Measurements from ENCODE around the gene DYNLL2.
"Not testable (repeated sequence)": the region's sequence is repeated elsewhere in the genome, so short reads cannot be mapped to it uniquely, and the experiment has no call there.

The DYNLL2 gene

DNA sequence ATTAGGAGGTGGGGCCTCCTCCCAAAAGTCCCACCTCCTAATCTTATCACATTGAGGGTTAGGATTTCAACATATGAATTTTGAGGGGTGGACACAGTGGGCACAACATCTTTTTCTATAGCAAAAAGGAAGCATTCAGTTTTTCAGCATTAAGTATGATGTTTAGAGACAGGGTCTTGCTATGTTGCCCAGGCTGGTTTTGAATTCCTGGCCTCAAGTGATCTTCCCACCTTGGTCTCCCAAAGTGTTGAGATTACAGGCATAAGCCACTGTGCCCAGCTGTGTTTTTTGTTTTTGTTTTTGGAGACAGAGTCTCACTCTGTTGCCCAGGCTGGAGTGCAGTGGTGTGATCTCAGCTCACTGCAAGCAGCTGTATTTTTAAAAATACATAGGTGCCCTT is 18.7 kb downstream of the DYNLL2 start:
- not testable (repeated sequence) for H3K27ac ChIP-seq (ENCODE audit: low read length); H3K4me3 ChIP-seq (ENCODE audit: low read length); H3K4me1 ChIP-seq (ENCODE audit: control insufficient read depth, insufficient read depth, low read length); H3K9me3 ChIP-seq (ENCODE audit: control insufficient read depth, insufficient read depth, low read length); H3K27me3 ChIP-seq (ENCODE audit: control insufficient read depth, insufficient read depth, low read length); H3K36me3 ChIP-seq (ENCODE audit: control insufficient read depth, insufficient read depth, low read length); DNase-seq (ENCODE audit: low read depth, low spot score)

DNA sequence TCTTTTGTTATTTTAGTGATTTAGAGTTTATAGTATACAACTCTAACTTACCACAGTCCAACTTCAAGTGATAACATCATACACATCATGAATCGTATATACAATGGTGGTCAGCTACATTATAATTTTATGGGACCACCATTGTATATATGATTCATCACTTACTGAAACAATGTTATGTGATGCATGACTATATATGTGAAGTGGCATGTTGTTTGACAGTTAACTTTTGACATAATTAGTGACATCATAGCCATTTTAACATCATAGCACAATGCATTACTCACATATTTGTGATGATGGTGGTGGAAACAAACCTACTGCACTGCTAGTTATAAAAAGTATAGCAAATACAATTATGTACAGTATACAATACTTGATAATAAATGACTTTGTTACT is 21.9 kb downstream of the DYNLL2 start:
- Histone ChIP-seq H3K36me3 (ENCODE audit: control insufficient read depth, insufficient read depth, low read length) (no peaks in the 10 kb centered on the region), H3K9me3 (ENCODE audit: control insufficient read depth, insufficient read depth, low read length) (no peaks in the 10 kb centered on the region), H3K27me3 (ENCODE audit: control insufficient read depth, insufficient read depth, low read length) (no peaks in the 10 kb centered on the region), H3K27ac (ENCODE audit: low read length) (no peak overlapping the region), H3K4me1 (ENCODE audit: control insufficient read depth, insufficient read depth, low read length) (no peaks in the 10 kb centered on the region), H3K4me3 (ENCODE audit: low read length) (no peak overlapping the region)
- WGBS (ENCODE audit: insufficient coverage, insufficient read length): no CpG with 5 or more reads among the region's 1 CpG
- no peak for DNase-seq (ENCODE audit: low read depth, low spot score)

DNA sequence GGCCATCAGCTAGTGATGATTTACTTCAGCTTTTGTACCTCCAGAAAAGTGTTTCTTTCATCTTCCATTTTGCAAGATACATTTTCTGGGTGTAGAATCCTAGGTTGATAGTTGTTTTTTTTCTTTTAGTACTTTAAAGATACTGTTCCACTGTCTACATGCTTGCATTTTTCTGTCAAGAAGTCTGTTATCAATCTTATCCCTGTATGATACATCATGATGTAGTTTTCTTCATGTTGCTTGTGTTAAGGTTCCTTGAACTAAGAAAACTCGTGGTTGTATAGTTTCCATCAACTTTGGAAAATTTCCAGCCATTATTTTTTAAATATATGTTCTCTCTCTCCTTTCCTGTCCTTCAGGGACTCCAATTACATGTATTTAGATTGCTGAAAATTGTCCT is 24.1 kb downstream of the DYNLL2 start:
- Histone ChIP-seq H3K4me1 (ENCODE audit: control insufficient read depth, insufficient read depth, low read length) (no peaks in the 10 kb centered on the region), H3K36me3 (ENCODE audit: control insufficient read depth, insufficient read depth, low read length) (no peaks in the 10 kb centered on the region), H3K27me3 (ENCODE audit: control insufficient read depth, insufficient read depth, low read length) (no peaks in the 10 kb centered on the region), H3K4me3 (ENCODE audit: low read length) (no peak overlapping the region), H3K27ac (ENCODE audit: low read length) (no peak overlapping the region), H3K9me3 (ENCODE audit: control insufficient read depth, insufficient read depth, low read length) (no peaks in the 10 kb centered on the region)
- no CpG with 5 or more reads among the region's 1 CpG for WGBS (ENCODE audit: insufficient coverage, insufficient read length)
- no peak for DNase-seq (ENCODE audit: low read depth, low spot score)

DNA sequence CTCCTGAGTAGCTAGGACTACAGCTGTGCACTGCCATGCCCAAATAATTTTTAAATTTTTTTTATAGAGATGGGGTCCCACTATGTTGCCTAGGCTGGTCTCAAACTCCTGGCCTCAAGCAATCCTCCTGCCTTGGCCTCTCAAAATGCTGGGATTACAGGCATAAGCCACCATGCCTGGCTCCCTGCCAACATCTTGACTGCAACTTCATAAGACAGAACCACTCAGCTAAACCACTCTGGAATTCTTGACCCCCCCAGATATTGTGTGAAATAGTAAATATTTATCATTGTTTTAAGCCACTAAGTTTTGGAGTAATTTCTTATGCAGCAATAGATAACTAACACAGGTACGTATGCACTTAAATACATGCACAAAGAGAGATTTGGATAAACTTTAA is 26.0 kb downstream of the DYNLL2 start:
- Histone ChIP-seq H3K27ac (ENCODE audit: low read length) (no peak overlapping the region), H3K9me3 (ENCODE audit: control insufficient read depth, insufficient read depth, low read length) (no peaks in the 10 kb centered on the region), H3K27me3 (ENCODE audit: control insufficient read depth, insufficient read depth, low read length) (no peaks in the 10 kb centered on the region; the same call in 1 of the 2 replicates), H3K36me3 (ENCODE audit: control insufficient read depth, insufficient read depth, low read length) (no peaks in the 10 kb centered on the region), H3K4me1 (ENCODE audit: control insufficient read depth, insufficient read depth, low read length) (no peaks in the 10 kb centered on the region), H3K4me3 (ENCODE audit: low read length) (no peak overlapping the region)
- DNase-seq (ENCODE audit: low read depth, low spot score): no peak
- WGBS (ENCODE audit: insufficient coverage, insufficient read length): no CpG with 5 or more reads among the region's 1 CpG

DNA sequence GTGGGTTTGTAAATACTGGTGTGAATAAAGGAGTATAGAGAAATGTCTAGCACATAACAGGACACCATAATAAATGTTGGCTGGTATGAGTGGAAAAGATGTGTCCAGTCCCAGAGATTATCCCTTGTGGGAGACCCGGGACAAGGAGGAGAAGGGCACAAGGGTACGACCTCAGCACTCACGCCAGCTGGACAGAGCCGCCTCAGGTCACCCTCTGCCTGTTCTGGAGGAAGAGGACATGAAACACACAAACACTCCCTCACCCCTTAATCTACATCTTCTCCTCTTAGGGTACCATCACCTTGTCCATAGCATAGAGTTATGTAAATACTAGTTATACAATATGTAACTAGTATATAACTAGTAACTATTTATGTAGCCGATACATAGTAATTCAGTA is 26.8 kb downstream of the DYNLL2 start:
- no peak for DNase-seq (ENCODE audit: low read depth, low spot score)
- no CpG with 5 or more reads among the region's 5 CpGs for WGBS (ENCODE audit: insufficient coverage, insufficient read length)
- no peaks in the 10 kb centered on the region for H3K36me3 ChIP-seq (ENCODE audit: control insufficient read depth, insufficient read depth, low read length)

DNA sequence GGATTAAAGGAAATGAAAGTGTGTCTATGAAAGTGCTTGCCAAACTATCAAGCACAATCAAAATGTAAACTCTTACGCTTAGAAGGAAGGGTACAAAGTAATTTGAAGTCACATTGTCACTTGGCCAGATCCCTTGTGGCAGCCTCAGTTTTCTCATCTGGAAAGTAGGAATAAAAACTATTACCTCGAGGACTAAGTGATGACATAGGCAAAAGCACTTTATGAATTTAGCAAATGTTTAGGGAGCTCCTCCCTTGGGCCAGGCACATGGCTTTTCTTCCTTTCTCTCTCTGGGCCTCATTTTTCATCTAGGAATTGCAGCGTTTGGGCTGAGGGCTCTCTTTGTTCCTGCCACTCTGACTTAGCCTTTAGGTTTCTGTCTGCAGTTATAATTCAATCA is 28.5 kb downstream of the DYNLL2 start:
- H3K4me1 ChIP-seq (ENCODE audit: control insufficient read depth, insufficient read depth, low read length): no peaks in the 10 kb centered on the region

More for the DNA sequence above, 26.8 kb downstream of the DYNLL2 start:
- Histone ChIP-seq H3K27ac (ENCODE audit: low read length) (no peak overlapping the region), H3K9me3 (ENCODE audit: control insufficient read depth, insufficient read depth, low read length) (no peaks in the 10 kb centered on the region), H3K4me3 (ENCODE audit: low read length) (no peak overlapping the region), H3K27me3 (ENCODE audit: control insufficient read depth, insufficient read depth, low read length) (no peaks in the 10 kb centered on the region; the same call in 1 of the 2 replicates), H3K4me1 (ENCODE audit: control insufficient read depth, insufficient read depth, low read length) (no peaks in the 10 kb centered on the region)

DNA sequence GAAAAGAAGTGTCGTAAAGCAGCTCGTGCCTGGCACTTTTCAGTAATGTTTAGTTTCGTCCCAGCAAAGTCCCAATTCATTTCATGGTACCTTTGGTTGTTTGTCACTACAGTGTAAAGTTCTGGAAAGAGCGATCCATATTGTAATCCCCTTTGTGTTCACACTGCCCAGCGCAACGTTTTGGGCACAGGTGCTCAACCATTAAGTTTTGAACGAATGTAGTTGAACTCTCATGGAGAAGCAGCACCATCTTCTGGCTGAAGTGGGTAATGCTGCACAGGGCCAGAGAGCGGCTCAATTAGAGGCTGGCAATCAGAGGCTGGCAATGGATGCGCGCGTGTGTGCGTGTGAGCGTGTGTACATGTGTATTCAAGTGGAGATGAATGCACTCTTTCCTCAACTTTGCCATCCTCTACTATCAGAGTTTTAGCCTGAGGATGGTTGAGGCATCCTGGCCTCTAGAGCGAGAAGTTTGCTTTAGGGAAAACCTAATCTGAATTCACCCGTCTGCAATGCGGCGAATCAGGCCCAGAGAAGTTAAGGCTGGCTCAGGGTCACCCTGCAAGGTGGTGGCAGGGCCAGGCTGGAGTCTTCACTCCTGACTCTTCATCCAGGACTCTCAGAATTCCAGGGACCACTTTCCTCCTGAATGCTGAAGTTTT is 29.9 kb downstream of the DYNLL2 start:
- no peaks in the 10 kb centered on the region for H3K9me3 ChIP-seq (ENCODE audit: control insufficient read depth, insufficient read depth, low read length)
- H3K36me3 ChIP-seq (ENCODE audit: control insufficient read depth, insufficient read depth, low read length): no peaks in the 10 kb centered on the region
- no peaks in the 10 kb centered on the region for H3K4me1 ChIP-seq (ENCODE audit: control insufficient read depth, insufficient read depth, low read length)
- no peak overlapping the region for H3K27ac ChIP-seq (ENCODE audit: low read length)
- WGBS (ENCODE audit: insufficient coverage, insufficient read length): no CpG with 5 or more reads among the region's 17 CpGs
- H3K27me3 ChIP-seq (ENCODE audit: control insufficient read depth, insufficient read depth, low read length): no peaks in the 10 kb centered on the region; the same call in 1 of the 2 replicates
- no peak for DNase-seq (ENCODE audit: low read depth, low spot score)
- H3K4me3 ChIP-seq (ENCODE audit: low read length): no peak overlapping the region

More for the DNA sequence above, 28.5 kb downstream of the DYNLL2 start:
- DNase-seq (ENCODE audit: low read depth, low spot score): no peak
- Histone ChIP-seq H3K27ac (ENCODE audit: low read length) (no peak overlapping the region), H3K27me3 (ENCODE audit: control insufficient read depth, insufficient read depth, low read length) (no peaks in the 10 kb centered on the region; the same call in 1 of the 2 replicates), H3K36me3 (ENCODE audit: control insufficient read depth, insufficient read depth, low read length) (no peaks in the 10 kb centered on the region), H3K4me3 (ENCODE audit: low read length) (no peak overlapping the region), H3K9me3 (ENCODE audit: control insufficient read depth, insufficient read depth, low read length) (no peaks in the 10 kb centered on the region)
- no CpG with 5 or more reads among the region's 3 CpGs for WGBS (ENCODE audit: insufficient coverage, insufficient read length)

DNA sequence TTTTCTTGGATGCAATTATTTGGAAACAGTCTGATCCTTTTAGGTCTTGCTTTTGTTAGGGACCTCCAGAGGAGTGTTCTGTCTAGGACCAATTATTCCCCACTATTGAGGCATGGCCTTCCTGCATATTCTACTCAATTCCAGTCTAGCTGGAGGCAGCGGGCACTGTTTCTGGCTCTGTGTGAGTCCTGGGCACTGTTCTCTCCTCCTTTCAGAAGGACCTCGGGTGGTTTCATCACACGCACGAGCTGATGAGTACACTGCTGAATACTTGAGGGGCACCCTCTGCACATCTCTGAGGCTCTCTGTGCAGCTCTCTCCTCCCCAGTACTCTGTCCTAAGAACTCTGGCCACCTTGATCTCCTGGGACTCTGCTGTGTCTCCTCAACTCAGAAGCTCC is 30.7 kb downstream of the DYNLL2 start:
- H3K4me3 ChIP-seq (ENCODE audit: low read length): no peak overlapping the region
- no peak overlapping the region for H3K27ac ChIP-seq (ENCODE audit: low read length)
- H3K27me3 ChIP-seq (ENCODE audit: control insufficient read depth, insufficient read depth, low read length): no peaks in the 10 kb centered on the region; the same call in 1 of the 2 replicates
- H3K9me3 ChIP-seq (ENCODE audit: control insufficient read depth, insufficient read depth, low read length): no peaks in the 10 kb centered on the region
- DNase-seq (ENCODE audit: low read depth, low spot score): no peak
- WGBS (ENCODE audit: insufficient coverage, insufficient read length): no CpG with 5 or more reads among the region's 4 CpGs
- no peaks in the 10 kb centered on the region for H3K4me1 ChIP-seq (ENCODE audit: control insufficient read depth, insufficient read depth, low read length)
- H3K36me3 ChIP-seq (ENCODE audit: control insufficient read depth, insufficient read depth, low read length): no peaks in the 10 kb centered on the region

DNA sequence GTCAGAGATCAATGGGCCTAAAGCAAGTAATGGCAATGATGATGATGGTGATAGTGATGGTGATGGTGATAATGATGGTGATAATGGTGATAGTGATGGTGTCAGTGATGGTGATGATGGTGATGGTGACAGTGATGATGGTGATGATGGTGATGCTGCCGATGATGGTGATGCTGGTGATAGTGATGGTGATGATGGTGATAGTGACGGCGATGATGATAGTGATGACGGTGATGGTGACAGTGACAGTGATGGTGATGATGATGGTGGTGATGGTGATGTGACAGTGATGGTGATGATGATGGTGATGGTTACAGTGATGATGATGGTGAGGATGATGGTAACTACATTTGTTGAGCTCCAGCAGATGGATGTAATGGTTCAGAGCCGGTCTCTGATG is 34.2 kb downstream of the DYNLL2 start:
- H3K4me3 ChIP-seq (ENCODE audit: low read length): no peak overlapping the region
- no peaks in the 10 kb centered on the region for H3K9me3 ChIP-seq (ENCODE audit: control insufficient read depth, insufficient read depth, low read length)
- H3K36me3 ChIP-seq (ENCODE audit: control insufficient read depth, insufficient read depth, low read length): no peaks in the 10 kb centered on the region
- no peak for DNase-seq (ENCODE audit: low read depth, low spot score)
- H3K27ac ChIP-seq (ENCODE audit: low read length): no peak overlapping the region
- H3K4me1 ChIP-seq (ENCODE audit: control insufficient read depth, insufficient read depth, low read length): no peaks in the 10 kb centered on the region
- no peaks in the 10 kb centered on the region; the same call in 1 of the 2 replicates for H3K27me3 ChIP-seq (ENCODE audit: control insufficient read depth, insufficient read depth, low read length)
- no CpG with 5 or more reads among the region's 5 CpGs for WGBS (ENCODE audit: insufficient coverage, insufficient read length)

DNA sequence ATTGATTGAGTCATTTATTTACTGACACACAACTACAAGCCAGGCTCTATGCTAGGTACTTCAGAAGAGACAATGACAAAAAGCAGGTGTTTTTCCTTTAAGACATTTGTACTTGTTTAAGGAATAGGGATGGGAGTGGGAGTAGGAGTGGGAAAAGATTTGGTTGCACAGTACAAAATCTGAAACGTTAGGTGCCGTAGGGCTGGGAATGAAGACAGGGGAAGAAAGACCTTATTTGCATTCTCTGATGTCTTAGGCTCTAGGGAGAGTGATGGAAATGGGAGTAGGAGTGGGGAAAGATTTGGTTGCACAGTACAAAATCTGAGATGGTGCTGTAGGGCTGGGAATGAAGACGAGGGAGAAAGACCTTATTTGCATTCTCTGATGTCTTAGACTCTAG is 36.3 kb downstream of the DYNLL2 start:
- Histone ChIP-seq H3K4me1 (ENCODE audit: control insufficient read depth, insufficient read depth, low read length) (no peaks in the 10 kb centered on the region), H3K9me3 (ENCODE audit: control insufficient read depth, insufficient read depth, low read length) (no peaks in the 10 kb centered on the region), H3K27ac (ENCODE audit: low read length) (no peak overlapping the region), H3K36me3 (ENCODE audit: control insufficient read depth, insufficient read depth, low read length) (no peaks in the 10 kb centered on the region), H3K27me3 (ENCODE audit: control insufficient read depth, insufficient read depth, low read length) (no peaks in the 10 kb centered on the region), H3K4me3 (ENCODE audit: low read length) (no peak overlapping the region)
- no CpG with 5 or more reads among the region's 3 CpGs for WGBS (ENCODE audit: insufficient coverage, insufficient read length)
- DNase-seq (ENCODE audit: low read depth, low spot score): no peak

DNA sequence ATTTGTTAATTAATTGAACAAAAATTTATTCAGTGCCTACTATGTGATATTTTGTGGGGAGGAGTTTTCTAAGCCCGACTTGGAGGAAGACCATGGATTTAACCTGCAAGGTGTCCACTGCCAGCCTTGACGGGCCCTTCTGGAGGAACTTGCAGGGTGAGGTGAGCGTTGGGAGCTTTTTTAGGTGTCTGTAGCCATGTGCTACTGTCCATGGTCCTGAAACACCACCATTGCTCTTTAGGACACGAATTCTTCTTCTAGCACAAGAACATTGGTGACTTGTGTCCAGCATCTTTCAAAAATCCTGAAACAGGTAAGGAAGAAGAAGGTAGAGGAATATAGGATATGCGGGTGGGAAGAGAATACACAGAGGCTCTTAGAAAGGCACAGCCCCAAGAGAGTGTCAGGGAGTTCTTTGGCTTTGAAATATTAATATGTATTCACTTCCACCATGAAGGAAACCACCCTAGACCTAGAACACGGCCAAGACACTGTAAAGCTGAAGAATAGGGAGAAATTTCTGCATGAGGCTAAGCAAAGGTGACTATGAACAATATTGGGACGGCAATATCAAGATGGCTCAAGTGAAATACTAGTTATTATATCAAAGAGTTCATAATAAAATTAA is 37.1 kb downstream of the DYNLL2 start:
- Histone ChIP-seq H3K4me3 (ENCODE audit: low read length) (no peak overlapping the region), H3K27ac (ENCODE audit: low read length) (no peak overlapping the region), H3K27me3 (ENCODE audit: control insufficient read depth, insufficient read depth, low read length) (no peaks in the 10 kb centered on the region), H3K4me1 (ENCODE audit: control insufficient read depth, insufficient read depth, low read length) (no peaks in the 10 kb centered on the region), H3K36me3 (ENCODE audit: control insufficient read depth, insufficient read depth, low read length) (no peaks in the 10 kb centered on the region), H3K9me3 (ENCODE audit: control insufficient read depth, insufficient read depth, low read length) (no peaks in the 10 kb centered on the region)
- DNase-seq (ENCODE audit: low read depth, low spot score): no peak
- WGBS (ENCODE audit: insufficient coverage, insufficient read length): no CpG with 5 or more reads among the region's 7 CpGs
